GM18951 (cell line): ENCODE measurements around the gene DDTL.

Experiments
- POLR2A ChIP-seq: IDR thresholded peaks from 4 replicates; pipeline ENCODE4 v1.6.1; 2011; ENCODE audit warnings: mild to moderate bottlenecking; ENCODE audit not compliant: insufficient read length, insufficient read depth; ENCODE audit errors: extremely low read depth
- in situ Hi-C: fragments of 300-500 bp; cut with MboI; formaldehyde crosslinking; loops from one replicate; pipeline ENCODE4 v1.12.0; 2022; ENCODE audit warnings: low sequenced_read_pairs, mixed read lengths, inconsistent platforms; ENCODE audit not compliant: unreplicated experiment

The DDTL gene

DNA sequence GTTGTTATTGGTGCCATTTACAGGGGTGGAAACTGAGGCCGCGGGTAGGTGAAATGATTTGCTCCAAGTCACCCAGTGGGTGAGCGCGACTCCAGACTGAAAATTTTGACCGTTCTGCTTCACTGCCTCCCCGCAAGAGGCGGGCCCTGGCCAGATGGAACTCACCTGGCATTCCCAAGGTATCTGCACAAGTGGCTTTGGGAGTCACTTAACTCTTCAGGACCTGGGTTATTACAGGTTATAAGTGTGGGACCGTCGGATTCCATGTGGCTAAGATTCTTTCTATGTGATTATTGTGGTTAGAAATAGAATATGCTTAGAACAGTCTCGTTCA is 45.0 kb downstream of the DDTL start:
- in situ Hi-C loops = no loop called here
- no peak for TF ChIP-seq POLR2A

DNA sequence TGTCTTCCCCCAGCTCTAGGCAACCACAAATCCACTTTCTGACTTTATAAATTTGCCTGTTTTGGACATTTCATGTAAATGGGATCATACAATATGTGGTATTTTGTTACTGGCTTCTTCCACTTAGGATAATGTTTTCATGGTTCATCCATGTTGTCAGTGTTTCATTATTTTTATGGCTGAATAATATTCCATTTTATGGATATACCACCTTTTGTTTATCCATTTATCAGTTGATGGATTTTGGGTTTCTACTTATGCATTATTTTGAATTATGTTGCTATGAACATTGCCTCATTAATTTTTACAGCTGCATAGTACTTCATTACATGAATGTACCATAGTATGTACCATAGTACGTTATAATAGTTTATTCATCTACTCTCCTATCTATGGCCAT is 49.5 kb downstream of the DDTL start:
- no peak for TF ChIP-seq POLR2A
- in situ Hi-C loops = no loop called here

- no peak for TF ChIP-seq POLR2A
- in situ Hi-C loops = no loop called here
Observed at GRCh38 chr22:24021304-24021703, 54.6 kb downstream of the DDTL start.
